Transverse colon (tissue), 4 donors: ENCODE results near the gene CMTM4. TPM values are rescaled to one million over a fixed set of nuclear protein-coding genes. Genes with fewer than 3 reads are reported as not detected.

Experiments used
- DNase-seq: peaks from one replicate; pipeline ENCODE4 v3.0.0-alpha.2; 2019
- H3K27ac ChIP-seq, 4 donors: fragments of 200-600 bp; sonication (generic); 2 replicates each; pipeline ENCODE4 v1.5.1; 2016 to 2018; ENCODE audit warnings: inconsistent platforms in 4 of 4
- H3K27me3 ChIP-seq: fragments of 200-600 bp; sonication (generic); 2 replicates; pipeline ENCODE4 v1.5.1; 2017; ENCODE audit warnings: inconsistent platforms
- H3K36me3 ChIP-seq, 4 donors: fragments of 200-600 bp; sonication (generic); 2 replicates each; pipeline ENCODE4 v1.5.1; 2017 to 2019; ENCODE audit warnings: inconsistent platforms in 4 of 4
- H3K4me1 ChIP-seq, 4 donors: fragments of 200-600 bp; sonication (generic); 2 replicates each; pipeline ENCODE4 v1.5.1; 2017 to 2020; ENCODE audit warnings: inconsistent platforms in 4 of 4
- H3K4me3 ChIP-seq, 4 donors: fragments of 200-600 bp; sonication (generic); 1 replicate in 1 of 4; 2 replicates in 3 of 4; pipeline versions ENCODE4 v1.5.1 to v1.6.1; 2017 to 2019; ENCODE audit warnings: inconsistent platforms in 4 of 4
- H3K9me3 ChIP-seq, 2 donors: fragments of 200-600 bp; sonication (generic); 2 replicates each; pipeline ENCODE4 v1.5.1; 2017 to 2019; ENCODE audit warnings: inconsistent platforms in 2 of 2
- EP300 ChIP-seq: sonication (generic); formaldehyde crosslinking; IDR thresholded peaks from one replicate; pipeline ENCODE4 v1.6.1; 2017; ENCODE audit warnings: antibody characterized with exemption, low read depth
- POLR2A ChIP-seq: fragments of 450-650 bp; IDR thresholded peaks from one replicate; pipeline ENCODE4 v1.6.1; 2016; ENCODE audit warnings: antibody characterized with exemption, mild to moderate bottlenecking, moderate library complexity
- POLR2AphosphoS5 ChIP-seq, 3 donors: sonication (generic); formaldehyde crosslinking; IDR thresholded peaks; one replicate each; pipeline ENCODE4 v1.6.1; 2016; ENCODE audit warnings: antibody characterized with exemption in 3 of 3
- WGBS, 2 donors: methylation state at CpG; one replicate each; pipeline ENCODE4 v1.1.5; 2018; ENCODE audit warnings: low coverage in 1 of 2; 5-methylcytosine and 5-hydroxymethylcytosine counted together
- in situ Hi-C, 4 donors: fragments of 200-750 bp; cut with MboI; loops; one replicate each; pipeline versions ENCODE4 v1.15.0 to v1.15.1; 2017; ENCODE audit warnings: low sequenced_read_pairs in 3 of 4, low pct_ligation_motif_present in 1 of 4, low pct_unique_long_range_greater_than_20kb in 1 of 4
- intact Hi-C: fragments of 100-400 bp; cut with DNase I; formaldehyde crosslinking; loops from one replicate; pipeline ENCODE4 v1.15.1; 2023; ENCODE audit warnings: low total_unique reads
- total RNA-seq, 4 donors: library from RNA; depleted of rRNA; stranded (reverse); fragments of >200 nt; gene quantifications; one replicate each; pipeline ENCODE4 v1.1.0, GENCODE V29; 2016
- TF ChIP-seq, protein P1 (sequence below), 5 experiments: fragments of 200-600 bp in 3 of 5; fragments of 450-650 bp in 2 of 5; sonication (generic) in 3 of 5; IDR thresholded peaks; 1 replicate in 2 of 5; 2 replicates in 3 of 5; pipeline ENCODE4 v1.5.1; 2016 to 2017; ENCODE audit warnings: antibody characterized with exemption in 5 of 5, inconsistent platforms in 3 of 5, mild to moderate bottlenecking in 2 of 5, moderate library complexity in 1 of 5

CMTM4 gene
- total RNA-seq, 4 donors from 2014 or later, result 77.0 to 167 (median 163) TPM

- 83% methylated on average over 1 to 7 of the region's 7 CpGs for WGBS, 2 donors
- intact Hi-C loops, result no loop called here
- Histone ChIP-seq H3K9me3 (no peaks in the 10 kb centered on the region), H3K4me3 (no peak overlapping the region), H3K27ac (no peak overlapping the region), H3K27me3 (no peaks in the 10 kb centered on the region), H3K4me1 (peaks cover 0 to 12% (median 2%) of the 10 kb centered on the region in 4 donors), H3K36me3 (peaks cover 0 to 76% (median 31%) of the 10 kb centered on the region in 4 donors)
- TF ChIP-seq POLR2A, result no peak
- TF ChIP-seq, protein P1, sequence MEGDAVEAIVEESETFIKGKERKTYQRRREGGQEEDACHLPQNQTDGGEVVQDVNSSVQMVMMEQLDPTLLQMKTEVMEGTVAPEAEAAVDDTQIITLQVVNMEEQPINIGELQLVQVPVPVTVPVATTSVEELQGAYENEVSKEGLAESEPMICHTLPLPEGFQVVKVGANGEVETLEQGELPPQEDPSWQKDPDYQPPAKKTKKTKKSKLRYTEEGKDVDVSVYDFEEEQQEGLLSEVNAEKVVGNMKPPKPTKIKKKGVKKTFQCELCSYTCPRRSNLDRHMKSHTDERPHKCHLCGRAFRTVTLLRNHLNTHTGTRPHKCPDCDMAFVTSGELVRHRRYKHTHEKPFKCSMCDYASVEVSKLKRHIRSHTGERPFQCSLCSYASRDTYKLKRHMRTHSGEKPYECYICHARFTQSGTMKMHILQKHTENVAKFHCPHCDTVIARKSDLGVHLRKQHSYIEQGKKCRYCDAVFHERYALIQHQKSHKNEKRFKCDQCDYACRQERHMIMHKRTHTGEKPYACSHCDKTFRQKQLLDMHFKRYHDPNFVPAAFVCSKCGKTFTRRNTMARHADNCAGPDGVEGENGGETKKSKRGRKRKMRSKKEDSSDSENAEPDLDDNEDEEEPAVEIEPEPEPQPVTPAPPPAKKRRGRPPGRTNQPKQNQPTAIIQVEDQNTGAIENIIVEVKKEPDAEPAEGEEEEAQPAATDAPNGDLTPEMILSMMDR (IDR thresholded peaks at IDR 0.05), result no peak
- no peak for DNase-seq
- in situ Hi-C loops, result no loop called here
Measured at GRCh38 chr16:66731101-66731500, 34.6 kb upstream of the CMTM4 start.

- WGBS, 2 donors, result 42 to 53% methylated on average over 2 to 4 of the region's 4 CpGs
Measured at GRCh38 chr16:66728804-66729203, 32.3 kb upstream of the CMTM4 start.

DNA sequence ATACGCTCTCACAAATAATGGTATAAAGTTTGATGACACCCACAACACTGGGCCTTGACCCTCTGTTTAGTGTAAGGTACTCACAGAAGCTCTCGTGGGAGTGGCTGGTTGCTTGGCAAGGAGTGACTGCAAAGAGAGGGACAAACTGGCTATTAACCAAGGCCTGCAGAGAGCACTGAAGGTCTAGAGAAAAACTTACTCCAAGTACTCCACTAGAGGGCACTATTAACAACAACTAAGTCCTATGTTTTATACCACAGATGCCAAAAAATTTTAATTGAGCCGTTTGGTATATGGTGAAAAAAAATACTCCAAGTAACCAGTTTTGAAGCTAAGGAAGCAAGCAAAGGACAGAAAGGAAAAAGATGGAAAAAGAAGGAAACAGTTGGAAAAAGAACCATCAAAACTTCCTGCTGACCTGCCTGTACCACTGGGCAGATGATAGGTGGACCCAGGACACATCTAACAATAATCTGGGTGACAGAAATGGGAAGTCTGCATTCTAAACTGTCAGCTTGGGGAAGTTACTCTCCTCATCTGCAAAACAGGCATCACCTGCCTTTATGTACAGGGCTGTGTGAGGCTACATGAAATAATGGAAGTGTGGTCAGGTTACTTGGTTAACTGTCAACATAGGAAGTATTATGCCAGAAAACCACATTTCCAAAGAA lies 31.7 kb upstream of the CMTM4 start:
- in situ Hi-C loops, result no loop called here
- H3K36me3 ChIP-seq, result peaks cover 0 to 75% (median 32%) of the 10 kb centered on the region in 4 donors

More at GRCh38 chr16:66728804-66729203, 32.3 kb upstream of the CMTM4 start:
- TF ChIP-seq POLR2AphosphoS5 (IDR thresholded peaks at IDR 0.05) (no peak), POLR2A (no peak), EP300 (no peak)
- TF ChIP-seq, protein P1 (IDR thresholded peaks at IDR 0.05), result no peak
- in situ Hi-C loops, result no loop called here
- peaks cover 0 to 12% (median 2%) of the 10 kb centered on the region in 4 donors for H3K4me1 ChIP-seq
- H3K27me3 ChIP-seq, result no peaks in the 10 kb centered on the region
- no peak for DNase-seq
- peaks cover 0 to 76% (median 32%) of the 10 kb centered on the region in 4 donors for H3K36me3 ChIP-seq
- intact Hi-C loops, result loop anchor here (10.0 kb wide), 1 partner anchor 136 kb away; no protein-coding TSS in a partner anchor
- H3K4me3 ChIP-seq, result no peak overlapping the region
- H3K9me3 ChIP-seq, result no peaks in the 10 kb centered on the region
- H3K27ac ChIP-seq, result peak overlapping the region in 1 of 4 donors; percentile 10

DNA sequence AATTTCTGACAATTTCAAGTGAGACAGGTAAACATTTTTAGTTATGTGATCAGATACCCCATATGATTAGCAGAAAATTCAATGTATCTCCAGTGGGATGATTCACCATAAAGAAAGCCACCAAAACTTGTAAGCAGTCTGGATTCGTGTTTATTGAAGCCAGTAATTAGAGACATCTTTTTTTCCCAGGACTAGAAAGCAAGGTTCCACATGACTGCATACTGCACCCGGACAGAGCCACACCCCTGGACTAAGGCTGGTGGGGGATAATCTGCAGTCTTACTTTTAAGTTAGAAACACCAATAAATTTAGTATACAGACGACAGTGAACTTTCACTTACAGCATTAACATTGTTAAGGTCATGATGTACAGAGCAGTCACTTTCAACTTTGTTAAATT lies 24.2 kb upstream of the CMTM4 start:
- no peaks in the 10 kb centered on the region for H3K4me1 ChIP-seq
- intact Hi-C loops (loop anchor here (10.0 kb wide), 1 partner anchor 144 kb away; no protein-coding TSS in a partner anchor), in situ Hi-C loops (no loop called here)
- H3K9me3 ChIP-seq, result no peaks in the 10 kb centered on the region
- H3K36me3 ChIP-seq, result peaks cover 0 to 45% (median 18%) of the 10 kb centered on the region in 4 donors
- no peak for DNase-seq
- H3K27ac ChIP-seq, result no peak overlapping the region
- H3K27me3 ChIP-seq, result no peaks in the 10 kb centered on the region
- TF ChIP-seq, protein P1 (IDR thresholded peaks at IDR 0.05), result no peak
- TF ChIP-seq POLR2AphosphoS5 (IDR thresholded peaks at IDR 0.05), result no peak
- no peak for TF ChIP-seq EP300
- TF ChIP-seq POLR2A, result no peak
- WGBS, 2 donors, result 52 to 74% methylated on average over 3 of the region's 3 CpGs
- H3K4me3 ChIP-seq, result no peak overlapping the region

More for the DNA sequence above, 31.7 kb upstream of the CMTM4 start:
- H3K27me3 ChIP-seq, result no peaks in the 10 kb centered on the region
- 31 to 33% methylated on average over 3 of the region's 3 CpGs for WGBS, 2 donors
- no peak overlapping the region for H3K4me3 ChIP-seq
- peaks cover 0 to 12% (median 2%) of the 10 kb centered on the region in 4 donors for H3K4me1 ChIP-seq
- H3K9me3 ChIP-seq, result no peaks in the 10 kb centered on the region
- intact Hi-C loops, result loop anchor here (10.0 kb wide), 1 partner anchor 137 kb away; no protein-coding TSS in a partner anchor
- peak; percentile 22 for DNase-seq
- TF ChIP-seq, protein P1 (IDR thresholded peaks at IDR 0.05), result peak; percentile 64 to 74 (median 68)
- no peak for TF ChIP-seq POLR2A
- peak overlapping the region in 1 of 4 donors; percentile 10 for H3K27ac ChIP-seq
